Prostate gland (tissue), 2 donors: ENCODE results near the gene ADGRF4. TPM values are rescaled to one million over a fixed set of nuclear protein-coding genes. Genes with fewer than 3 reads are reported as not detected.

ENCODE experiments used
- DNase-seq: peaks from one replicate; pipeline ENCODE4 v3.0.0-alpha.2; 2019; ENCODE audit warnings: low spot score
- H3K27ac ChIP-seq, 2 donors: fragments of 200-600 bp; sonication (generic); 2 replicates each; pipeline ENCODE4 v1.5.1; 2017 to 2019
- H3K27me3 ChIP-seq: fragments of 200-600 bp; sonication (generic); replicated peaks from 2 replicates; pipeline ENCODE4 v1.5.1; 2019; ENCODE audit not compliant: insufficient read depth
- H3K36me3 ChIP-seq, 2 donors: fragments of 200-600 bp; sonication (generic); 1 replicate in 1 of 2; 2 replicates in 1 of 2; pipeline versions ENCODE4 v1.5.1 to v1.8.1; 2017 to 2019
- H3K4me1 ChIP-seq: fragments of 200-600 bp; sonication (generic); replicated peaks from 2 replicates; pipeline ENCODE4 v1.5.1; 2019
- H3K4me3 ChIP-seq, 2 donors: fragments of 200-600 bp; sonication (generic); 2 replicates each; pipeline ENCODE4 v1.5.1; 2017 to 2019
- H3K9me3 ChIP-seq: fragments of 200-600 bp; sonication (generic); 2 replicates; pipeline ENCODE4 v1.5.1; 2017
- CTCF ChIP-seq, 4 experiments: fragments of 200-600 bp in 2 of 4; fragments of 450-650 bp in 2 of 4; sonication (generic) in 2 of 4; IDR thresholded peaks; 1 replicate in 3 of 4; 2 replicates in 1 of 4; pipeline ENCODE4 v1.5.1; 2016 to 2019; ENCODE audit warnings: antibody characterized with exemption in 4 of 4, mild to moderate bottlenecking in 2 of 4, moderate library complexity in 2 of 4
- POLR2A ChIP-seq: fragments of 450-650 bp; IDR thresholded peaks from one replicate; pipeline ENCODE4 v1.6.1; 2016; ENCODE audit warnings: antibody characterized with exemption, mild to moderate bottlenecking
- POLR2AphosphoS5 ChIP-seq: sonication (generic); formaldehyde crosslinking; IDR thresholded peaks from one replicate; pipeline ENCODE4 v1.6.1; 2017; ENCODE audit warnings: antibody characterized with exemption
- WGBS: methylation state at CpG from one replicate; pipeline ENCODE4 v1.1.5; 2018; 5-methylcytosine and 5-hydroxymethylcytosine counted together
- intact Hi-C: fragments of 100-400 bp; cut with DNase I; formaldehyde crosslinking; loops from one replicate; pipeline ENCODE4 v1.14.2; 2022
- total RNA-seq, 2 donors: library from RNA; depleted of rRNA; stranded (reverse); fragments of >200 nt; gene quantifications; one replicate each; pipeline ENCODE4 v1.1.0, GENCODE V29; 2016

The ADGRF4 gene
- total RNA-seq, 2 donors from 2014 or later = 0.23 TPM; not detected in 1

GRCh38 chr6:47752801-47753200, 54.4 kb downstream of the ADGRF4 start:
- Histone ChIP-seq H3K36me3 (no peaks in the 10 kb centered on the region), H3K4me3 (no peak overlapping the region), H3K27me3 (no peaks in the 10 kb centered on the region), H3K9me3 (no peaks in the 10 kb centered on the region), H3K4me1 (no peaks in the 10 kb centered on the region), H3K27ac (no peak overlapping the region)
- intact Hi-C loops = no loop called here
- DNase-seq = no peak
- TF ChIP-seq CTCF (IDR thresholded peaks at IDR 0.05) (no peak), POLR2A (no peak), POLR2AphosphoS5 (no peak)
- 78% methylated on average over 1 of the region's 1 CpG for WGBS

DNA sequence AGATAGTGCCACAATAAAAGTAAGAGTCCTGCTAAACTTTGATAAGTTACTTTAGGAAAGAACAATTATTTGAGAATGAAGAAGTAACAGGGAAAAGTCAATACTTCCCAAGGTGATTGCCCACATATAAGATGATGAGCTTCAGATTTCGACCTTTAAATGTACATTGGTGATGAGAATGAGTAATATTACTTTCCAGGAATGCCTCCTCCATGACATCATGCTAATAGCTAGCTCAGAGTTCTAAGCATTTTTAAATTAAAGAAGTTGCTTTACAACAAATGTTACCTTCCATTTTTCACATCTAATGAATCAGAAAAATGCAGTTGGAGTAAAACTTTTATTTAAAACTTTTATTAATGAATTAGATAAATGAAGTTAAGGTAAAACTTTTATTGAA, 61.0 kb downstream of the ADGRF4 start:
- Histone ChIP-seq H3K4me3 (no peak overlapping the region), H3K27ac (no peak overlapping the region), H3K4me1 (no peaks in the 10 kb centered on the region), H3K36me3 (no peaks in the 10 kb centered on the region), H3K9me3 (no peaks in the 10 kb centered on the region), H3K27me3 (no peaks in the 10 kb centered on the region)
- DNase-seq = no peak
- no peak for TF ChIP-seq POLR2A
- no peak for TF ChIP-seq CTCF (IDR thresholded peaks at IDR 0.05)
- TF ChIP-seq POLR2AphosphoS5 = no peak
- 69% methylated on average over 1 of the region's 1 CpG for WGBS
- intact Hi-C loops = no loop called here

GRCh38 chr6:47762502-47762901, 64.1 kb downstream of the ADGRF4 start:
- Histone ChIP-seq H3K27me3 (no peaks in the 10 kb centered on the region), H3K36me3 (no peaks in the 10 kb centered on the region), H3K9me3 (no peaks in the 10 kb centered on the region), H3K4me1 (no peaks in the 10 kb centered on the region), H3K4me3 (no peak overlapping the region), H3K27ac (no peak overlapping the region)
- DNase-seq = no peak
- 74% methylated on average over 3 of the region's 3 CpGs for WGBS
- intact Hi-C loops = no loop called here
- no peak for TF ChIP-seq POLR2A
- no peak for TF ChIP-seq CTCF (IDR thresholded peaks at IDR 0.05)
- TF ChIP-seq POLR2AphosphoS5 = no peak

DNA sequence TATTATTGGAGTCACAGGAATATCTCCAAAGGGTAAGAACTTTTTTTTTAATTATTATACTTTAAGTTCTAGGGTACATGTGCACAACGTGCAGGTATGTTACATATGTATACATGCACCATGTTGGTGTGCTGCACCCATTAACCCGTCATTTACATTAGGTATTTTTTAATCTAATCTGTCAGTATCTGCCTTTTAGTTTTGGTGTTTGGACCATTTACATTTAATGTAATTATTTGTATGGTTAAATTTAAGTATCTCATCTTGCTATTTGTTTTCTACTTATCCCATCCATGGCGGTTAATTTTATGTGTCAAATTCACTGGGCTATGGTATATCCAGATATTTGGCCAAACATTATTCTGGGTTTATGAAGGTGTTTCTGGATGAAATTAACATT, 68.1 kb downstream of the ADGRF4 start:
- intact Hi-C loops = no loop called here
- WGBS = 96% methylated on average over 3 of the region's 3 CpGs

DNA sequence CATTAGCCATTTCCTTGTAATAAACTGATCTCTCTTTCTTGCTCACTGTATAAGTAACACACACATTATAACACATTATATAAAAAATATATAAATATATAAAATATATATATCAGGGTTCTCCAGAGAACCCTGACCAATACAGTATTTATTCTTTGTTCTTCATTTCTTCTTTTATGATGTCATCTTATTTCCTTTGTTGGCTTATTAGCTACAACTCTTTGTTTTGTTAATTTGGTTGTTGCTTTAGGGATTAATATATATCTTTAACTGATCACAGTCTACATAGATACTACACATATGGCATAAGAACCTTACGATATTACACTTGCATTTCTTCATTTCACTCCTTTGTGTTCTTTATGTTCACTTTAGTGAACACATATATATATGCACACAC, 68.7 kb downstream of the ADGRF4 start:
- H3K4me3 ChIP-seq = no peak overlapping the region
- intact Hi-C loops = no loop called here
- 97% methylated on average over 1 of the region's 1 CpG for WGBS
- no peaks in the 10 kb centered on the region for H3K36me3 ChIP-seq
- no peaks in the 10 kb centered on the region for H3K9me3 ChIP-seq
- DNase-seq = no peak
- H3K27ac ChIP-seq = no peak overlapping the region
- H3K27me3 ChIP-seq = no peaks in the 10 kb centered on the region
- H3K4me1 ChIP-seq = no peaks in the 10 kb centered on the region
- TF ChIP-seq POLR2A (no peak), POLR2AphosphoS5 (no peak), CTCF (IDR thresholded peaks at IDR 0.05) (no peak)

More for the DNA sequence above, 68.1 kb downstream of the ADGRF4 start:
- no peaks in the 10 kb centered on the region for H3K9me3 ChIP-seq
- H3K27me3 ChIP-seq = no peaks in the 10 kb centered on the region
- H3K4me3 ChIP-seq = no peak overlapping the region
- H3K27ac ChIP-seq = no peak overlapping the region
- TF ChIP-seq POLR2A = no peak
- H3K36me3 ChIP-seq = no peaks in the 10 kb centered on the region
- DNase-seq = no peak
- H3K4me1 ChIP-seq = no peaks in the 10 kb centered on the region
